ENCODE measurements around the gene RXRG.

Gene RXRG

GRCh38 chr1:165424454-165425216, 20.3 kb downstream of the RXRG start:
- TF ChIP-seq TAF1 (IDR thresholded peaks at IDR 0.05; ENCODE audit: borderline replicate concordance, insufficient read depth, low read length), result no peak
- TF ChIP-seq FOXP2 (optimal IDR thresholded peaks at IDR 0.05; ENCODE audit: borderline replicate concordance, extremely low read depth, extremely low read length, insufficient read depth), result no peak
- no peak for TF ChIP-seq POLR2AphosphoS5 (IDR thresholded peaks at IDR 0.05; ENCODE audit: low read depth, low read length)
- no peak for TF ChIP-seq REST (IDR thresholded peaks at IDR 0.05; ENCODE audit: insufficient read depth in 1 of 2, low read depth in 2 of 2, low read length in 2 of 2)
- no peak for TF ChIP-seq SIN3A (IDR thresholded peaks at IDR 0.05; ENCODE audit: borderline replicate concordance, insufficient read depth, low read length)

- TF ChIP-seq SIN3A (IDR thresholded peaks at IDR 0.05; ENCODE audit: borderline replicate concordance, insufficient read depth, low read length) (no peak), FOXP2 (optimal IDR thresholded peaks at IDR 0.05; ENCODE audit: borderline replicate concordance, extremely low read depth, extremely low read length, insufficient read depth) (no peak), POLR2AphosphoS5 (IDR thresholded peaks at IDR 0.05; ENCODE audit: low read depth, low read length) (no peak), TAF1 (IDR thresholded peaks at IDR 0.05; ENCODE audit: borderline replicate concordance, insufficient read depth, low read length) (no peak), REST (IDR thresholded peaks at IDR 0.05; ENCODE audit: insufficient read depth in 1 of 2, low read depth in 2 of 2, low read length in 2 of 2) (no peak)
Measured at GRCh38 chr1:165423136-165423535, 21.8 kb downstream of the RXRG start.

GRCh38 chr1:165420655-165421054, 24.3 kb downstream of the RXRG start:
- no peak for TF ChIP-seq POLR2AphosphoS5 (IDR thresholded peaks at IDR 0.05; ENCODE audit: low read depth, low read length)
- no peak for TF ChIP-seq REST (IDR thresholded peaks at IDR 0.05; ENCODE audit: insufficient read depth in 1 of 2, low read depth in 2 of 2, low read length in 2 of 2)
- TF ChIP-seq FOXP2 (optimal IDR thresholded peaks at IDR 0.05; ENCODE audit: borderline replicate concordance, extremely low read depth, extremely low read length, insufficient read depth), result no peak
- TF ChIP-seq TAF1 (IDR thresholded peaks at IDR 0.05; ENCODE audit: borderline replicate concordance, insufficient read depth, low read length), result no peak
- no peak for TF ChIP-seq SIN3A (IDR thresholded peaks at IDR 0.05; ENCODE audit: borderline replicate concordance, insufficient read depth, low read length)

- no peak for TF ChIP-seq REST (IDR thresholded peaks at IDR 0.05; ENCODE audit: insufficient read depth in 1 of 2, low read depth in 2 of 2, low read length in 2 of 2)
- no peak for TF ChIP-seq SIN3A (IDR thresholded peaks at IDR 0.05; ENCODE audit: borderline replicate concordance, insufficient read depth, low read length)
- no peak for TF ChIP-seq POLR2AphosphoS5 (IDR thresholded peaks at IDR 0.05; ENCODE audit: low read depth, low read length)
- no peak for TF ChIP-seq FOXP2 (optimal IDR thresholded peaks at IDR 0.05; ENCODE audit: borderline replicate concordance, extremely low read depth, extremely low read length, insufficient read depth)
- no peak for TF ChIP-seq TAF1 (IDR thresholded peaks at IDR 0.05; ENCODE audit: borderline replicate concordance, insufficient read depth, low read length)
Measured at GRCh38 chr1:165419839-165420238, 25.1 kb downstream of the RXRG start.

All from PFSK-1 (cell line).